ENCODE measurements around the gene ACOX1.

ACOX1 gene

DNA sequence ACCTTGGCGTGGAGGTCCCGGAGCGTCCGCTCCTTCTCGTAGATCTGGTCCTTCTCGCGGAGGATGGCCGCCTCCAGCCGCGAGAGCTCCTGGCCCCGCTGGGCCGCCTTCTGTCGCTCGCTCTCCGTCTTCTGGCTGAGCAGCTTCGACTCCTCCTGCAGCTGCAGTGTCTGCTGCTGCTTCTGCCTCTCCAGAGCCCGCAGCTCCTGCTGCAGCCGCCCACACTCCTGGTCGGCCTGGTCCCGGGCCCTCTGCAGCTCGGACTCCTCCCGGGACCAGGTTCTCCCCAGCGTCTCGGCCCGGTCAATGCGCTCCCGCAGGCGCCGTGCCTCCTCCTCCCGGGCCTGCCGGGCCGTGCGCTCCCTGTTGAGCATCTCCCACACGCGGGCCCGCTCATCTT is 29.2 kb upstream of the ACOX1 start:
- no peak for DNase-seq

DNA sequence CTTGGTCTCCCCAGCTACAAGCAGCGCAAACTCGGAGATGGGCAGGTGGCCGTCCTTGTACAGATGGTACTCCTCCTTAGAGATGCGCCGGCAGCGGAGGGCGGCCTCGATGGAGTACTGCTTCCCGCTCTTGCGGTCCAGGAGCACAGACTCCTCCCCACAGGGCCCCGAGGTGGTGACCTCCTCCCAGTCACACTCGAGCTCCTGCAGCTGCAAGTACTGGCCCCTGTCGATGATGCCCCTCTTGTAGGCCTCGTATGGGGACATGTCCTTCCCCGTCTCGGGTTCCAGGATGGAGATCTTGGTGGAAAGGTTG is 28.8 kb upstream of the ACOX1 start:
- no peak for DNase-seq

DNA sequence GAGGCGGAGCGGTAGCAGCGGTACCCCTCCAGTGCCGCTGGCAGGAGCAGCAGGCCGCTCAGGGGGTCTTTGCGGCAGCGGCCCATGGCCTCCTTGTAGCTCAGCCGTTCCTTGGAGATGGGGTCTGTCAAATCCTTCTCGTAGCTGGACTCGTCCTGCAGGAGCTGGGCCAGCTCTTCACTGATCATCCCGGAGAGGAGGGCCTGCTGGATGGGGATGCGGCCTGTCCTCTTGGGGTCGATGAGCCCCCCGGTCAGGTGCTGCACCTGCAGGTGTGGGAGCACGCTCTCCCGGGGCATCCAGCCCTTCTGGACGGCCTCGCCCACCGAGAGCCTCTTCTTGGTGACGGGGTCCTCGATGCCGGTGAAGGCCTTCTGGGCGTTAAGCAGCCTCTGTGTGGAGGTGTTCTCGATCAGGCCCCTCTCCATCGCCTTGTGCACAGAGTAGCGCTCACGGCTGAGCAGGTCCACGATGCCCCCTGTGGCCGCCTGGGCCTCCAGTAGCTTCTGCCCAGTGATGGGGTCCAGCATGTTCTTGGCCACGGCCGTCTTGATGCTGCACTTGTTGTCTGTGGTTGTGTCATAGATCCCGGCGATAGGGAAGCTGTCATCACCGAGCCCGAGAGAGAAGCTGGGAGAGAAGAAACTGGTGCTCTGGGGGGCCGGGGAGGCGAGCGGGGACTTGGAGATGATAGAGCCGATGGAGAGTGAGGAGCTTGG is 28.3 kb upstream of the ACOX1 start:
- no peak for DNase-seq

DNA sequence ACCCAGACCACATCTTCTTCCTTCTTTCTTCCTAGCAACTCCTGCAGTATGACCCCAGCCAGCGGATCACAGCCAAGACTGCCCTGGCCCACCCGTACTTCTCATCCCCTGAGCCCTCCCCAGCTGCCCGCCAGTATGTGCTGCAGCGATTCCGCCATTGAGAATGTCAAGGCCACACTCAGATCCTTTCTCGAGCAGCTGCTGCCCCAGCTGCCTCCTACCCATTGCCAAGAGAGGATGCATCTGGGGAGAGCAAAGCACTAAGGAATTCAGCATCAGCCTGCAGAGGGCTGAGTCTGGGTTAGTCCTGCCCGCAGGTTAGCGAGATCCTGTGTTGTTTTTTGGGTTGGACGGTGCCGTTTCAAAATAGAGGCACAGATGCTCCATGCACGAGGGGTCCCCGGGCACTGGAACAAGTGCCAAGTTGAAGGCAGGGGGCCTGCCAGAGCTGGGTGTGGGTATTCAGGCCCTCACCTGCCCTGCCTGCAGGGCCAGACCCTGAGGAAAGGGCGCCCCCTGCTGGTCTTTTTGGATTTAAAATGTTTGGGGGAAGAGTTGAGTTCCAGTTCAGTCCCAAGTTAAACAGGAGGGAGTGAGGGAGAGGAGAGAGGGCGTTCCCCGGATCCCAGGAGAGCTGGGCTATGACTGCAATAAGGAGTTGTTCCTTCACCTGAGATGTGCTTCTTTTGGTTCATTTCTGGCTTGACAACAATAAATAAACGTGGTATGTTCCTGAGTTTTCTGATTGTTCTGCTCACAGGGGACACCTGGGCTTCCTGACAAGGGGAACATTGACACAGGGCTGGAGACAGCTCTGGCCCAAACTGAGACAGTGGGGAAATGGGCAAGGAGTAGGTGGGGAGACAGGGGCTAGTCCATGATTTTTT is 26.5 kb upstream of the ACOX1 start:
- peak; percentile 95 for DNase-seq

DNA sequence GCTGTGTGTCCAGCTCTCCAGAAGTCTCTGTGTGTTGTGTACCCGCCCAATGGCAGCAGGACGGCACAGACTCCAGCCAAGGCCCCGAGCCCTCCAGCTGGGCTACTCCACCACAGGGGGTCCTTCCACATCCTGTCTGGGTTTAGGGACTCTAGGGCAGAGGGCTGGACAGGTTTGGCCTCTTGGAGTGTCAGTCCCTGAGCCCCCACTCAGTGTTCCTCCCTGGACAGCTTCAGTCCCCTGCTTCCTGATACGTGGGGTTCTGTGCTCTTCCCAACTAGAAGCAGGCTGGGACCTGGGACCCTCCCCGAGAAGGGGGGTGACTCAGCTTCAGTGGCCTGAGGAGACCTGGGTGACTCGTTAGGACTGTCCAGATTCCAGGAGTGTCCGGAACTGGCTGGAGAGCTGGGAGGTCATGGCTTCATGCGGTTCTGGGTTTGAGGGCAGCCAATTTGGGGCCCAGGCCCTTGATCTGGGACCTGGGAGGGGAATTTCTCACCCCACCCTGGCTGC is 25.8 kb upstream of the ACOX1 start:
- no peak for DNase-seq

DNA sequence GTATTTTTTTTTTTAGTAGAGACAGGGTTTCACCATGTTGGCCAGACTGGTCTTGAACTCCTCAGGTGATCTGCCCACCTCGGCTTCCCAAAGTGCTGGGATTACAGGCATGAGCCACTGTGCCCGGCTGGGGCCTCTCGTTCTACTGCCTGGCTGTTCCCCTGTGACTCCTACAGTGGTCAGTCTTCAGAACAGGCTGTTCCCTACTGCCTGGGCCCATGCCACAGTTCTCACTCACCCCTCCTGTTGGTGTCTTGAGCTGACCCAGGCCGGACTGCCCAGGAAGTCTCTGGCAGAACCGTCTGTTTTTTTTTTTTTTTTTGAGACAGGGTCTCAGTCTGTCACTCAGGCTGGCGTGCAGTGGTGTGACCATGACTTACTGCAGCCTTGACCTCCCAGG is 24.9 kb upstream of the ACOX1 start:
- no peak for DNase-seq

DNA sequence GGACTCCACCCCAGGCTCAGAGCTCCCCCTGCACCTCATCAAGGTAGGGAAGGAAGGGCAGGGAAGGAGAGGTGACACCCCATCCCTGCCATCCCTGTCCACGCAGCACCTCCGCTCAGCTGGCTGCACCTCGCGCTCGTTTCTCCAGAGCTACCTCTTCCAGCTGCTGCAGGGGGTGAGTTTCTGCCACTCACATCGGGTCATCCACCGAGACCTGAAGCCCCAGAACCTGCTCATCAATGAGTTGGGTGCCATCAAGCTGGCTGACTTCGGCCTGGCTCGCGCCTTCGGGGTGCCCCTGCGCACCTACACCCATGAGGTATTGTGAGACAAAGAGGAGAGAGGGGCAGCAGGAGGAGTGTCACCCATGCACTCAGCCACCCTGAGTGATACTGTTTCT is 23.1 kb upstream of the ACOX1 start:
- no peak for DNase-seq

DNA sequence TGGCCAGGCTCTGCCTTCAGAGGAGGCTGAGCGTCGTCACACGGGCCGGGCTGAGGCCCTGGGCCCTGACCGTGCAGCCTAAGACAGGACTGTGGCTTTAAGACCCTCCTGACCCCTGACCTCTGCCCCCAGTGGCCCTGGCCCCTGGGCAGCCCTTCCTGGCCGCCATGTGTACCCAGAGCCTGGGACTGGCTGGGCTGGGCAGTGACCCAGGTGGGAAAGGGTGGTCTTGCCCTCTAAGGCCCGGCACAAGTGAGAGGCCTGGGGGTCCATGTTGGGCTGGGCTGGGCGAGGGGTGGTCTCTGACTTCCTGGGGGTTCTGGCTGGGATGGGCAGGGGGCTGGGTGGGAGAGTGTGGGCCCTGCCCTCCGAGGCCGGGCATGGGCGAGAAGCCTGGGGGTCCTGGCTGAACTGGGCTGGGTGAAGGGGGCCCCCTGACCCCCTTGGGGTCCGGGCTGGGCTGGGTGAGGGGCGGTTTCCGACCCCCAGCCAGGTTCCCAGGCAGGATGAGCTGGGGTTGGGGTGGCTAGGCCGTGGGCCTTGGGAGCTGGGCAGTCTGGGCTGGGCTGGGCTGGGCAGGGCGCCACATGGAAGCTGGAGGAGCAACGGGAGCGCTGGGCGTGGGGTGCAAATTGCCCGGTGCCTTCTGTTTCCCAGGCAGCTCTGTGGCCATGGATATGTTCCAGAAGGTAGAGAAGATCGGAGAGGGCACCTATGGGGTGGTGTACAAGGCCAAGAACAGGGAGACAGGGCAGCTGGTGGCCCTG is 22.0 kb upstream of the ACOX1 start, which contains the start of gene CDK3:
TSS of gene CDK3 (plus strand) at position 101 of the 767 bp plus-strand sequence. CDS start at position 672, 571 bp downstream.
- DNase-seq = no peak

DNA sequence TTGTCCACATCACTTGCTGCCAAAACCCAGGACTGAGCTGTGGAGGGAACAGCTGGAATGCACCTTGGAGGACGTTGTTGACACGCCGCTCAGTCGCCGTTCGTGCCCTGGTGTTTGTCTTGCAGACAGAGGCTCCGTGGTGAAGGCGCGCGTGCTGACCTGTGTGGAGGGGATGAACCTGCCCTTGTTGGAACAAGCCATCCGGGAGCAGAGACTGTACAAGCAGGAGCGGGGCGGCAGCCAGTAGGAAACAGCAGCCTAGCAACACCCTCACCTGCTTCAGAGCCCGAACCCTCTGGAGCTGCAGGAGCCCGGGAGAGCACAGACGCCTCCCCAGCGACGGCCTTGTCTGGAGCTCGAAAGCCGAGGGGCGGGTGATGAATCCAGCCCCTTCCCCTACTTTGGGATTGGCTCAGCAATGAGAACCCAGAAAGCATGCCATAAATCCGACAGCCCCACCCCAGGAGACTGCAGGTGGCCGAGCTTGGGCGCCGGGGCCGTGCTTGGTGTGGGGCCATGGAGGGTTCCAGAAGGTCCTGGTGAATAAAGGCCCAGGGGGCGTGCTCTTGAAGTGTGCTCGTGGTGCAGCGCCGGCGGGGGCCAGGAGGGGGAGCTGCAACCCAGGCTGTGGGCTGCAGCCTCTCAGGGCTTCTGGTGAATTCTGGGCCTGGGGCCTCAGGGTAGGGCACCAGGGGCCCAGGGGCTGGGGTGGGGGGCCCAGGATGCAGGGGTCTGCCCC is 21.2 kb upstream of the ACOX1 start:
- peak; percentile 38 for DNase-seq

DNA sequence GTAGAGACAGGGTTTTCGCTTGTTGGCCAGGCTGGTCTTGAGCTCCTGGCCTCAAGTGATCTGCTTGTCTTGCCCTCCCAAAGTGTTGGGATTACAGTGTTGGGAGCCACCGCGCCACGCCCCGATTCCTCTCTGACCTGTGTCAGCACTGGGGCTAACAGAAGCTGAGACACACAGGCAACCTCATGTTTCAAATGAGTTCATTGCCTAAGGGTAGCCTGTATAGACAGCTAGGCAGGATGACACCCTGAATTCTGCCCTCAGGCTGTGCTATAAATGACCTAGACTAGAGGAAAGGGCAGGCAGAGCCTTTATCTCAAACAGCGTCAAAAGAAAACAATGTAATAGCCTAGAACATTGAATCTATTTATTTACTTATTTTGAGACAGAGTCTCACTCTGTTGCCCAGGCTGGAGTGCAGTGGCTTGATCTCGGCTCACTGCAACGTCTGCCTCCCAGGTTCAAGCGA is 19.4 kb upstream of the ACOX1 start:
- DNase-seq = no peak

DNA sequence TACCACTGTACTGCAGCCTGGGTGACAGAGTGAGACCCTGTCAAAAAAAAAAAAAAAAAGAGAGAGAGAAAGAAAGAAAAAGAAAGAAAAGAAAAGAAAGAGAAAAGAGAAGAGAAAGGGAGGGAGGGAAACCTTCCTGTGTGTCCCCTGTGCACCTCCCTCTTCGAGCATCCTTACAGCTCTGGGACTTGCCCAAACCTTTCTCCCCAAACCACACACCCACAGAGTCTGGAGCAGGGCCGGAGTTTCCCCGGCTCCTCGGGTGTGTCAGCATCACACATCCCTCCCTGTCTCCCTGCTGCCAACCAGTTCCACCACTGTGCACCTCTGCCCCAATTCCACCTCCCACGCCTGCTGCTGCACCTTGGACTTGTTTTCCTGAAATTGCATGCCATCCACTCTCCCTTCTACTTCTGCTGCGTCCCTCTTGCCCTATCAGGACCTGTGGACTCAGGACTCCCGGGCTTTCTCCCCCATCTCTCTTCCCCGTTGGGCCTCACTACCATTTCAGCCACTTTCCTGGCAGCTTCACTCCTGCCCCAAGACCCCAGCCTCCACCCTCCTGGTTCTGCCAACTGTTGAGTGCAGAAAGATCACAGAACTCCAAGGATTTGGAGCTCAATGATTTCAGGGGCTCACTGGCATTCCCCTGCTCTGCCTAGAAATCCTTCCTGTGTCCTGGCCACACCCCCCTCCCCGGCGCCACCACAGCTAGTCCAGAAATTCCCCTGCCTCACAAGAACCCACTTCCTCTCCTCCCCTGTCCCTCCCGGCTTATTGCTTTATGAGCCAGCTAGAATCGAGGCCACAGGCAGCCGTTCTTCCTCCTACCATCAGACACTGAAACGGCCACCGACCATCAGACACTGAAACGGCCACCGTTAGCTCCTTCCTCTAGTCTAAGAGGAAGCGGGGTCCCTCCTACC is 18.0 kb upstream of the ACOX1 start:
- no peak for DNase-seq

DNA sequence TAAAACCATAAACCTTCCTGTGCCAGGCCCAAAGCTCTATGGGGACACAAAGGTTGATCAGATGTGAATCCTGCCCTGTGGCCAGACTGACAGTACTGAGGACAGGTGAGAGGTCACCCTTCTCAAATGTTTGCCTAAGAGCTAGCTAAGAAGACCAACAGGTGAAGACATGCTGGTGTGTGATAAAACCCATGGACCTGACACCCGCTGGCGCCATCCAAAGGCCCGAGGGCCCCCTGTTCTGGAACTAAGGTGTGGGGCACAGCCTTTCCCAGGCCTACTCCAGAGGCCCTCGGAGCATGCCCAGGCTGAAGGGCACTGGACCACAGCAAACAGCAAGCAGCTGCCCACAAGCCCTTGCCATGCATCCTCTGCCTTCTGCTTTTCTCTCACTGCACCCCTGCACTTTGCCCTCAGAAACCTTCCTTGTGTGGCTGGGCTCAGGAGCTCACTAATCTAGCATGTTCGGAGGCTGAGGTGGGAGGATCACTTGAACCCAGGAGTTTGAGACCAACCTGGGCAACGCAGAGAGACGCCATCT is 16.5 kb upstream of the ACOX1 start:
- no peak for DNase-seq

DNA sequence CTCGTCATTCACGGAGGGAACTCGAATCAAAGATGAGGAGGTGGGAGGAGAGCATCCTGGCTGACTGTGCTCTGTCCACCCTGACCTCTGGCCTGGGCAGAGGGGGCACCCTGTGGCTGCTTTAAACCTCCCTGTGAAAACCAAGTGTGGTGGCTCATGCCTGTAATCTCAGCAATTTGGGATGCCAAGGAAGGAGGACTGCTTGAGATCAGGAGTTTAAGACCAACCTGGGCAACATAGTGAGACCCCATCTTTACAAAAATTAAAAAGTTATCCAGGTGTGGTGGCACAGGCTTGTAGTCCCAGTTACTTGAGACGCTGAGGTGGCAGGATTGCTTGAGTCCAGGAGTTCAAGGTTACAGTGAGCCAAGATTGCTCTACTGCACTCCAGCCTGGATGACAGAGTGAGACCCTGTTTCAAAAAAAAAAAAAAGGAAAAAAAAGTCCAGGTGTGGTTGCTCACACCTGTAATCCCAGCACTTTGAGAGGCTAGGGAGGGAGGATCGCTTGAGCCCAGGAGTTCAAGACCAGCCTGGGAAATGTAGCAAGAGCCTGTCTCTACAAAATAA is 15.9 kb upstream of the ACOX1 start:
- DNase-seq = no peak

DNA sequence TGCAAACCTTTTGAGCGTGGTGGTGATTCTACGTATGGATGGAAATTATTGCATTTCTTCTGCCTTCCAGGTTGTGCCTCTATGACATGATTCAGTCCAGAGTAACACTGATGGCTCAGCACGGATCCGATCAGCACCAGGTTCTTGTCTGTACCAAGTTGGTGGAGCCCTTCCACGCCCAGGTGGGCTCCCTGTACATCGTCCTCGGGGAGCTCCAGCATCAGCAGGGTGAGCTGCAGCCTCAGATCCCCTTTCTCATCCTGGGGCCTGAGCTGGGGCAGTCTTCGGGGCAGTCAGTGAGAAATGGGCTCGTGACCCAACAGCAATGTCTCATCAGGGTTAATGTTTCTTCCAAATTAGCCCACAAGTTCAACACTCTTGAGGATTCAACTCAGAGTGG is 12.4 kb upstream of the ACOX1 start:
- DNase-seq = no peak

DNA sequence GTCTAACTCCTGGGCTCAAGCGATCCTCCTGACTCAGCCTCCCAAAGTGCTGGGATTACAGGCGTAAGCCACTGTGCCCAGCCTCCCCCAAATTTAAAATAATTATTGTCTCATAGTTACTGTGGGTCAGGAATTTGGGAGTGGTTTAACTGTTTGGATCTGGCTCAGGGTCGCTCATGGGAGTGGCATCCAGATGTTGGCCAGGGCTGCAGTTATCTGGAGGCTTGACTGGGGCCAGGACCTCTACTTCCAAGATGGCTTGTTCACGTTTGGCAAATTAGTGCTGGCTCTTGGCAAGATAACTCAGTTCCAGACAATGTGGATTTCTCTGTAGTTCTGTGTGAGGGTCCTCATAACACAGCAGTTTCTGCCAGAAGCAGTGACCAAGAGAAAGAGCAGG is 8.1 kb upstream of the ACOX1 start:
- no peak for DNase-seq

DNA sequence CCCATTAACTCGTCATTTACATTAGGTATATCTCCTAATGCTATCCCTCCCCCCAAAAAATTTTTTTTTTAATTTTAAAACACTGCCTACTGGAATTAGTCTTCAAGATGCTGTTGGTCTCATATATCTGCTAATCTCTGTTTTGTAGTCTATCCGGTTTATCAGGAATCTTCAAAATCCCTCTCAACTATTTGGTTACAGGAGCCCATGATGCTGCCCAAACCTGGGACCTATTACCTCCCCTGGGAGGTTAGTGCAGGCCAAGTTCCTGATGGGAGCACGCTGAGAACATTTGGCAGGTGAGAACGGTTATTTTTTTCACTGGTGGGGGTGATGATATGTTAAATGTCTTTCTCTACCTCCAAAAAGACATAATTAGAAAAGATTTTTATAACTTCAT is 7.0 kb upstream of the ACOX1 start:
- no peak for DNase-seq

DNA sequence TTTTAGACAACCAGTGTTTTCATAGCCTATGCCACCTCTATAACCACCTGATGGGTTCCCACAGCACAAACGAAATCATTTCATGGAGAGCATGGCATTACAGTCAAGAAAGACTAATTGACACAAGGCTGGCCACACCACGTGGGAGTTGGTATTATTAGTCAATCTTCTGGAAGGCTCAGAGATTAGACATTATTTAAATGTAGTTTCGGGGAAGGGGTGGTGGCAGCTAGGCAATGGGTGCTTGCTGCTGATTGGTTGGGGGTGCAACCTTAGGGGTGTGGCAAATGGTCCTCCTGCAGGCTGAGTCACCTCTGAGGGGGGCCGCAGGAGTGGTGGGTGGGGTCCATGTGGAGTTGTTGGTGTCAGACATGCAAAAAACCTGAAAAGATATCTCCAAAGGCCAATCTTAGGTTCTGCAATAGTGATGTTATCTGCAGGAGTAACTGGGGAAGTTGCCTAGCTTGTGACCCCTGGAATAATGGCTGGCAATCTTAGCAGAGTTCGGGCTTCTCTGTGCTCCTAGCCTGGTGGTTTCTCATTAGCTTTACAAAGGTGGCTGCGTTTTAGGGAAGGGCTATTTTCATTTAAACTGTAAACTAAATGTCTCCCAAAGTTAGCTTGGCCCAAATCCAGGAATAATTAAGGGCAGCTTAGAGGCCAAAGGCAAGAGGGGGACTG is 4.7 kb upstream of the ACOX1 start:
- no peak for DNase-seq

DNA sequence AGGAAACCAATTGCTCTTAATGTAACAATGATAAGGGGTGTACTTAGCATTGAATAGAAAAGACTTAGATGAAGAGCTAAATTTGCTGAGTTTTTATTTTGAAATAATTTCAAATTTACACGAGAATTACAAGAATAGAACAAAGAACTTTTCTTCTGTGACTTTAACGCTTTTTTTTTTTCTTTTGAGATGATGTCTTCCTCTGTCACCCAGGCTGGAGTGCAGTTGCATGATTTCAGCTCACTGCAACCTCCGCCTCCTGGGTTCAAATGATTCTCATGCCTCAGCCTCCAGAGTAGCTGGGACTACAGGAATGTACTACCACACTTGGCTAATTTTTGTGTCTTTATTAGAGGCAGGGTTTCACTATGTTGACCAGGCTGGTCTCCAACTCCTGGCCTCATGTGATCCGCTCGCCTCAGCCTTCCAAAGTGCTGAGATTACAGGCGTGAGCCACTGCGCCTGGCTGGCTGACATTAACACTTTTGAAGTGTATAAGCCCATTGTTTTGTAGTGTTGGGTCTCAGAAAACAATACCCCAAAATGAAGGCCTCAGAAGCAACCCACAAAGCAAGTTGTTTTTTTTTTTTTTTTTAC is 2.2 kb upstream of the ACOX1 start:
- DNase-seq = no peak

DNA sequence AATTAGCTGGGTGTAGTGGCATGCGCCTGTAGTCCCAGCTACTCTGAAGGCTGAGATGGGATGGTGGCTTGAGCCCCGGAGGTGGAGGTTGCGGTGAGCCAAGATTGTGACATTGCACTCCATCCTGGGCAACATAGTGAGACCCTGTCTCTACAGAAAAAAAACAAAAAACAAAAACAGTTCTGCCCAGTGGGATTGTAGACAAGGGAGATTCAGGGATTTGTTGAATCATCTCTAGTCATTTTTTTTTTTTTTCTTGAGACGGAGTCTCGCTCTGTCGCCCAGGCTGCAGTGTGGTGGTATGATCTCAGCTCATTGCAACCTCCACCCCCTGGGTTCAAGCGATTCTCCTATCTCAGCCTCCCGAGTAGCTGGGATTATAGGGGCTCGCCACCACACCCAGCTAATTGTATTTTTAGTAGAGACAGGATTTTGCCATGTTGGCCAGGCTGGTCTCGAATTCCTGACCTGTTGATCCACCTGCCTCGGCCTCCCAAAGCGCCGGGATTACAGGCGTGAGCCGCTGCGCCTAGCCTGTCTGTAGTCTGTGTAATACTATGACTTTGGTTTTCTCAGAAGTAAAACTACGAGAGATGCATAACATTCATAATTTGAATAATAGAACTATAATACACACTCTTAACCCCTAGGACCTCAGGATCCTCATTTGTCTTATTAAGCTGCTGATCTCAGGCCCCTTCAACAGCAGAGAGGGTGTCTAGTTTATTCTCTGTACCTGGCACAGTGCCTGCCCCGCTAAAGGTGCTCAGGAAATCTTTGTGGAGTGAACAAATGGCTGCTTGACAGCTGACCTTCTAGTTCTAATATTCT is 1.4 kb upstream of the ACOX1 start:
- no peak for DNase-seq
